HepG2 (cell line): Measurements from ENCODE around the gene CAPRIN2. TPM values are rescaled to one million over a fixed set of nuclear protein-coding genes. Genes with fewer than 3 reads are reported as not detected.
A peak's percentile ranks its signal among the peaks of the same experiment; 100 is the strongest.

Experiments used
- BCLAF1 ChIP-seq: fragments of 450-650 bp; IDR thresholded peaks from 2 replicates; pipeline ENCODE4 v1.6.1; 2017; ENCODE audit warnings: mild to moderate bottlenecking
- GMEB2 ChIP-seq: IDR thresholded peaks from 2 replicates; pipeline ENCODE4 v1.6.1; 2016; ENCODE audit warnings: missing biosample characterization, missing genetic modification reagents, low read depth
- HOXA9 ChIP-seq: sonication (generic); formaldehyde crosslinking; IDR thresholded peaks from 2 replicates; pipeline ENCODE4 v1.8.1; 2022; ENCODE audit warnings: missing genetic modification reagents, mild to moderate bottlenecking, moderate library complexity, borderline replicate concordance
- KLF16 ChIP-seq, 2 experiments: sonication (generic) in 1 of 2; formaldehyde crosslinking in 1 of 2; IDR thresholded peaks; 2 replicates each; pipeline versions ENCODE4 v1.6.1 to v1.8.0; 2016 to 2023; ENCODE audit warnings: missing genetic modification reagents in 2 of 2, missing compliant biosample characterization in 1 of 2
- MNT ChIP-seq: fragments of 450-650 bp; IDR thresholded peaks from 2 replicates; pipeline ENCODE4 v1.6.1; 2016
- MXD1 ChIP-seq: sonication (generic); formaldehyde crosslinking; IDR thresholded peaks from 2 replicates; pipeline ENCODE4 v1.4.0; 2020; ENCODE audit warnings: mild to moderate bottlenecking, missing genetic modification reagents
- PAX8 ChIP-seq: sonication (generic); formaldehyde crosslinking; IDR thresholded peaks from 2 replicates; pipeline ENCODE4 v1.8.0; 2022; ENCODE audit warnings: mild to moderate bottlenecking, missing genetic modification reagents, borderline replicate concordance
- SP2 ChIP-seq: sonication (generic); formaldehyde crosslinking; IDR thresholded peaks from 2 replicates; pipeline ENCODE4 v1.5.1; 2020; ENCODE audit warnings: mild to moderate bottlenecking, missing genetic modification reagents
- SUZ12 ChIP-seq: fragments of 150-350 bp; IDR thresholded peaks from 2 replicates; pipeline ENCODE4 v1.6.1; 2014; ENCODE audit warnings: low read depth, low read length
- TCF7 ChIP-seq: sonication (generic); IDR thresholded peaks from 2 replicates; pipeline ENCODE4 v1.6.1; 2016; ENCODE audit warnings: antibody characterized with exemption, low read depth
- ZNF326 ChIP-seq: sonication (generic); formaldehyde crosslinking; IDR thresholded peaks from 2 replicates; pipeline ENCODE4 v1.4.0; 2020; ENCODE audit warnings: missing genetic modification reagents, borderline replicate concordance
- ZNF343 ChIP-seq: sonication (generic); formaldehyde crosslinking; IDR thresholded peaks from 2 replicates; pipeline ENCODE4 v1.4.0; 2020; ENCODE audit warnings: mild to moderate bottlenecking, missing genetic modification reagents
- ZNF484 ChIP-seq: sonication (generic); formaldehyde crosslinking; IDR thresholded peaks from 2 replicates; pipeline ENCODE4 v1.5.1; 2020; ENCODE audit warnings: mild to moderate bottlenecking, low read depth, missing genetic modification reagents, borderline replicate concordance
- ZNF619 ChIP-seq: sonication (generic); formaldehyde crosslinking; IDR thresholded peaks from 2 replicates; pipeline ENCODE4 v1.4.0; 2020; ENCODE audit warnings: mild to moderate bottlenecking, missing genetic modification reagents
- ZNF792 ChIP-seq: IDR thresholded peaks from 2 replicates; pipeline ENCODE4 v1.6.1; 2016
- ZSCAN29 ChIP-seq: sonication (generic); formaldehyde crosslinking; conservative IDR thresholded peaks from 2 replicates; pipeline ENCODE4 v1.4.0; 2020; ENCODE audit warnings: mild to moderate bottlenecking, missing genetic modification reagents
- polyA plus RNA-seq, 8 experiments: library from polyadenylated mRNA; depleted of rRNA in 3 of 8; stranded (reverse) in 7 of 8; unstranded in 1 of 8; fragments of >200 nt; fragmentation: Illumina TruSeq in 4 of 8; extraction: Trizol in 4 of 8; gene quantifications; 2 replicates each; pipeline versions ENCODE4 v1.2.1 to v1.2.3, GENCODE V29; 2011 to 2016; ENCODE audit warnings: low read depth in 4 of 8, missing spikeins in 1 of 8, mixed read lengths in 1 of 8; ENCODE audit not compliant: insufficient read depth in 1 of 8
- total RNA-seq, 5 experiments: library from RNA; depleted of rRNA; stranded (reverse); fragments of >200 nt; fragmentation: Illumina TruSeq; extraction: Trizol; gene quantifications; 2 replicates each; pipeline ENCODE4 v1.2.3, GENCODE V29; 2016; ENCODE audit warnings: low read depth in 1 of 5

Gene CAPRIN2
- total and polyA plus RNA-seq, 2 of the 13 experiments (the other 11 are each of a cell fraction or from before 2014, with no cell fraction given): 21.7 to 30.6 TPM

GRCh38 chr12:30695199-30696102 is 59.3 kb downstream of the CAPRIN2 start, which contains the start of gene IPO8 (continued):
- TF ChIP-seq BCLAF1: no peak
- TF ChIP-seq HOXA9 (CRISPR knock-in tag): no peak
- TF ChIP-seq GMEB2 (CRISPR knock-in tag): 0 out of 2 replicates have a peak, but pooled peaks have one; percentile 36
- no peak for TF ChIP-seq MXD1 (CRISPR knock-in tag)
- TF ChIP-seq KLF16 (CRISPR knock-in tag; IDR thresholded peaks at IDR 0.05): no peak
- no peak for TF ChIP-seq SUZ12
- no peak for TF ChIP-seq MNT
- peak; percentile 67 for TF ChIP-seq SP2
- TF ChIP-seq ZNF484 (CRISPR knock-in tag): no peak
- no peak for TF ChIP-seq ZNF343 (CRISPR knock-in tag)
- TF ChIP-seq ZSCAN29 (CRISPR knock-in tag): no peak
- no peak for TF ChIP-seq ZNF326 (CRISPR knock-in tag)
- TF ChIP-seq ZNF619: peak; percentile 68; the same call in 1 of the 2 replicates
- TF ChIP-seq PAX8 (CRISPR knock-in tag): no peak
- peak; percentile 46; the same call in 1 of the 2 replicates for TF ChIP-seq ZNF792 (CRISPR knock-in tag)
- no peak for TF ChIP-seq TCF7
